Left forelimb (tissue), 1 donor: Measurements from ENCODE around the gene ZNF496.
"Not testable (repeated sequence)": the region's sequence is repeated elsewhere in the genome, so short reads cannot be mapped to it uniquely, and the experiment has no call there.

ENCODE experiments used
- DNase-seq: peaks from one replicate; pipeline ENCODE4 v3.0.0-alpha.2; 2018; ENCODE audit warnings: low spot score

ZNF496 gene

GRCh38 chr1:247331525-247332214 is at the start of gene ZNF496:
TSS of gene ZNF496 (minus strand) at chr1:247331867. CDS start at chr1:247329578, 2,289 bp downstream.
- peak; percentile 92 for DNase-seq

DNA sequence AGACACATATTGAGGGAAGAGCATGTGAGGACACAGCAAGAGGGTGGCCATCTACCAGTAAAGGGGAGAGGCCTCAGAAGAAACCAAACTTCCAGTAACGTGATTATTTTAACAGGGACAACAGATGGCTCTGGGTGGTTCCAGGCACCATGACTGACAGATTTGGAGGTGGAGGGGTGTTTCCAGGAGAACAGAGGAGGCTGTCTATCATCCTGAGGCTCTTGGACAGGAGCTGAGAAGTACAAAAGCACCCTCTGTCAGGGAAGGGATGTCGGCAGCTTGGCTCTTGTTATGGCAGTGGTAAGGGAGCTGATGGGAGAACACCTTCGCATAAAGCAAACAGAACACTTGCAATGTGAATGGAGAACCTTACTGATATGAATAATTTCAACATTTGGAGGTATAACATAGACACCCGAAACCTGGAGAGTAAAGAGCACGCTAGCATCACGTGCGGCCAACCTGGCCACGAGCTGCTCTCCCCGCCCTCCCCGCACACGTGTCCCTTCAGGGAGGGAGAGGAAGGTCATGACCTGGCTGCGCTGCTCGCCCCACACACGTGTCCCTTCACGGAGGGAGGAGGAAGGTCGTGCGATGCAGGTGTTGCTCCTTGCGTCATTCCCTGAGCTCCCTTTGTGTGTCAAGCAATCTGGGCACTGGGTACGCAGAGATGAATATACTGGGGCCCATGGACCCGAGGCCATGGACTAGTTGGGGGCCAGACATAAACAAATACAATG is 46.8 kb upstream of the ZNF496 start:
- no peak for DNase-seq

- not testable (repeated sequence) for DNase-seq
These were observed 46.0 kb upstream of the ZNF496 start for GRCh38 chr1:247377656-247378055.

- DNase-seq, result no peak
These were observed 45.0 kb upstream of the ZNF496 start for GRCh38 chr1:247376659-247377058.

GRCh38 chr1:247375747-247376146 is 44.1 kb upstream of the ZNF496 start:
- DNase-seq, result no peak

DNA sequence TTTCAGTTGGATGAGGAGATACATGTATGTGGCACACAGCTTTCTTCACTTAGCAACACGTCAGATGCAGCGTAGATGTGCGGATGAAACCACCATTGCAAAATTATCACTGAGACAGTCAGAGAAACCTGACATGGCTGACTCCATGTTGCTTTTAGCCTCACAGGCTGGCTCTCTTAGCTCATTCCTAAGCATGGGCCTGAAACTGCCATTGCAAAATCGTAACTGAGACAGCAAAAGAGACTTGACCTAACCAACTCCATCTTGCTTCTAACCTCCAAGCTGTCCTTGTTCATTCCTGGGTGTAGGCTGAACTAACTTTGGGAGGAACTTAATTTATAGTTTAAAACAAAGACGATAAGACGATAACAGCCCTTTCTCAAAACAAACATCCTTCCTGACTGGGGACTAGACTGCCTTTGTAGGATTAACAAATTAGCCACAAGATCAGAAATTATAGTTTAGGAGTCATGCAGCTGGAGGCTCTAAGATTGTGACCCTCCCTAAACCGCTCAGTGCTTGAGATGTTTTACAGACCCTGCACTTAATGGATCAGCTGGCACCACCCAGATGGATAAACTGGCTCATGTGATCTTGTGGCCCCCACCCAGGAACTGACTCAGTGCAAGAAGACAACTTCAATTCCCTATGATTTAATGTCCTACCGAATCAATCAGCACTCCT is 43.1 kb upstream of the ZNF496 start:
- not testable (repeated sequence) for DNase-seq

- DNase-seq, result no peak
These were observed 42.1 kb upstream of the ZNF496 start for GRCh38 chr1:247373721-247374141.

GRCh38 chr1:247371801-247372259 is 40.2 kb upstream of the ZNF496 start:
- DNase-seq, result no peak

- no peak for DNase-seq
These were observed 39.4 kb upstream of the ZNF496 start for GRCh38 chr1:247370786-247371732.

DNA sequence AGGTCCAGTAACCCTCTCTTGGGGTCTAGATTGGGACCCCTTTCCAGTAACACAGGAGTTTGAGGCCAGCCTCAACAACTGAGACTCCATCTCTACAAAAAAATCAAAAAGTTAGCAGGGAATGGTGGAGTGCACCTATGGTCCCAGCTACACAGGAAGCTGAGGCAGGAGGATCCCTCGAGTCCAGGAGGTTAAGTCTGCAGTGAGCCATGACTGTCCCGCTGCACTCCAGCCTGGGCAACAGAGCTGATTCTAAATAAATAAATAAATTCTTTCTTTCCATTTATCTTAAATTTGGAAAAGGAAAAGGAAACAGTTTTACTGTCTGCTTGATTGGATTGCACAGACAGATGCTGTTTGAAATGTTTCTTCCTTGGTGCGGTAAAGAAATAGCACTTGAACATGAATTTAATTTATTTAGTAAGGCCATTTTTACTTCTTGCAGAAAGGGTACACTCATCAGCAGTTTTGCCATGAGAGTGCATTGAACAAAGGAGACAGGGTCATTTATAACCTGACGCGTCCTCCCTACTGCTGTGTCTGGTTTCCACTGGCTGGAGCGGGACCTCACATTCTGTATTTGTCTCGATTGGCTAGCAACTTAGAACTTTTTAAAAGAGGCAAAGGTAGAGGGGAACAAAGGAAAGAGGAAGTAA is 37.0 kb upstream of the ZNF496 start:
- DNase-seq, result no peak

DNA sequence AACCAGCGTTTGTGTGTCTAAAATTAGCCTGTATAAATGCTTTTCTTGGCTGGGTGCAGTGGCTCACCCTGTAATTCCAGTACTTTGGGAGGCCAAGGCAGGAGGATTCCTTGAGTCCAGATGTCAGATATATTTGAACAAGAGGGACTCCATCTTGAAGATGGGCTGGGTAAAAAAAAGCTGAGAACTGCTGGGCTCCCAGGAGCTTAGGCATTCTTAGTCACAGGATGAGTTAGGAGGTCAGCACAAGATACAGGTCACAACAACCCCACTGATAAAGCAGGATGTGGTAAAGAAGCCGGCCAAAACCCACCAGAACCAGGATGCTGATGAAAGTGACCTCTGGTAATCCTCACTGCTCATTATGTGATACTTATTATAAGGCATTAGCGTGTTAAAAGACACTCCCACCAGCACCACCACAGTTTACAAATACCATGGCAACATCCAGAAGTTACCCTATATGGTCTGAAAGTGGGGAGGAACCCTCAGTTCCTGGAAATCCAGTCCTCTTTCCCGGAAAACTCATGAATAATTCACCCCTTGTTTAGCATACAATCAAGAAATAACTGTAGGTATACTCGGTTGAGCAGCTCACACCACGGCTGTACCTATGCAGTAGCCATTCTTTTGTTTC is 36.2 kb upstream of the ZNF496 start:
- no peak for DNase-seq

- no peak for DNase-seq
These were observed 35.4 kb upstream of the ZNF496 start for GRCh38 chr1:247366926-247367645.

- DNase-seq, result not testable (repeated sequence)
These were observed 34.7 kb upstream of the ZNF496 start for GRCh38 chr1:247366345-247366744.

DNA sequence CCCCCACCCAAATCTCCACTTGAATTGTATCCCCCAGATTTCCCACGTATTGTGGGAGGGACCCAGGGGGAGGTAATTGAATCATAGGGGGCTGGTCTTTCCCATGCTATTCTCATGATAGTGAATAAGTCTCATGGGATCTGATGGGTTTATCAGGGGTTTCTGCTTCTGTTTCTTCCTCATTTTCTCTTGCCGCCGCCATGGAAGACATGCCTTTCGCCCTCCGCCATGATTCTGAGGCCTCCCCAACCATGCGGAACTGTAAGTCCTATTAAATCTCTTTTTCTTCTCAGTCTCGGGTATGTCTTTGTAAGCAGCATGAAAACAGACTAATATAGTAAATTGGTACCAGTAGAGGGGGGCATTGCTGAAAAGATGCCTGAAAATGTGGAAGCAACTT is 33.4 kb upstream of the ZNF496 start:
- DNase-seq, result no peak

GRCh38 chr1:247363000-247363399 is 31.3 kb upstream of the ZNF496 start:
- not testable (repeated sequence) for DNase-seq

GRCh38 chr1:247362153-247362552 is 30.5 kb upstream of the ZNF496 start:
- no peak for DNase-seq

DNA sequence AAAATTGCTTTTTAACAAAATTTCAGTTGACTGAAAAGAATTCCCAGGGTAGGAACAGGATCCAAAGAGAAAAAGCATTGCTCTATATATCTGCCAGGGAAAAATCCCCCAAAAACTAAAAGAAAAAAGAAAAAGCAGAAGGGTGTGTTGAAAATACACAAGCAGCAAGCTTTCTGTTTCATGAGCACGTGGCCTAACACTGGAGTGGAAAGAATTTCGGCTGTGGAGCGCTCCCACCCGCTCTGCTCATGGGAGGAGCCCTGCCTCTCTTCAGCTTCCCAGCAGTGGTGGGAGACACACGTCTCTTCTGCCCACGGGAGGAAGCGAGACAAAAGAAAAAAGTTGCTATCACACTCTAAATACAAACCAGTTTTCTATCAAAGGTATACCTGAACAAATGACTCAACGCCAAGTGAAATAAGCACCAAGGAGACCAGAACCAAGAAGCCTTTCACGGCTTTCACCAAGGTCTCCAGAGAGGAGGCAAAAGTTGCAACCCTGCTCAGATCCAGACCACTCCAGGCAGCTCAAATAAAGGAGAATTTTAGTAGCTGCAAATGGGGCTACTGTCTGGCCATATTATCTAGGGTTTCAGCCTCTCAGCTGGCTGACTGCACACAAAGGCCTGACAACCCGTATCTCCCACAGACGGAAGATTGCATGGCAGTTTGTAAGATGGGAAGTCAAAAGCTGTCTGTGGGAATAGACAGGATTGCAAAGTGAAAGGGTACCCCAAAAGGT is 29.5 kb upstream of the ZNF496 start:
- DNase-seq, result peak; percentile 72

DNA sequence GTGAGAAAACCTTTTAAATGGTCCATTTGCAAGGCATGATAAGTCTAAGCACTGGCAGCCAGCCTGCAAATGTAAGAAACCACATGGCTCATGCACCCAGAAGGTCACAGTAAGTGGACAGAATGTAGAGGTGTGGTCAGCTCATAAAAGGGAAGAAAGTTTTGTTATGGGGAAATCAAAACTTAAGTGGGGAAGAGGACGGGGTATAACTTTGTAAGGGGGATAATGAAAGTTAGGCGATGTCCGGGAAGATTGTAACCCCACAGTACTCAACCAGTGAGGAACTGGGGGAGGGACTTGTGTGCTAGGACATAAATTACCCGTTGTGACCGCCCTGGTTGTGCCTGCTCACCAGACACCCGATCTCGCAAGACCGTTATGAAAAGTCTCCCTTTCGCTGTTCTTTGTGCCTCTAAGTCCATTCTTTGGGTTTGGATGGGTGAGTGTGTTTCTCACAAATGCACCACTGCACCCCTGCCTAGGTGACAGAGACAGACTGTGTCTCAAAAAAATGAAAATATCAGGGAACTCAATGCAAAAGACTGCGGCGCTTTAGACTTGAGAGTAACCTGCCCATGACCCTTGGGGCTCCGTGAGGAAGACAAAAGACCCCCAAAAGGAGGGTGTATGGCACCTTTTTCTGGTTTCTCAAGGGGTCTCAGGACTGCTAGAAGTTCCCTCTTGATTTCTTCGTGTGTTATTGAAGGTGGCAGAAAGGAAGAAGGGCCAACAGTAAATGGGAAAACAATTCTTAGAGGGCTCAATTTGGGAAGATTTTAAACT is 28.6 kb upstream of the ZNF496 start:
- no peak for DNase-seq
